A673 (cell line): ENCODE measurements around the gene PPP1R26. TPM values are rescaled to one million over a fixed set of nuclear protein-coding genes. Genes with fewer than 3 reads are reported as not detected.
"Not testable (repeated sequence)": the region's sequence is repeated elsewhere in the genome, so short reads cannot be mapped to it uniquely, and the experiment has no call there.

ENCODE experiments used
- BruUV-seq: library from RNA; stranded (reverse); fragments of 400-500 nt; replicated peaks from 2 replicates; lab custom pipeline; 2021; lab: Mats Ljungman, UMichigan
- CTCF ChIA-PET: fragments of 300-600 bp; sonication (Branson Sonifier 250); formaldehyde crosslinking; loops from one replicate; lab custom pipeline; 2022; ENCODE audit warnings: antibody characterized with exemption; lab: Charles Lee
- POLR2A ChIA-PET: fragments of 300-600 bp; sonication (Branson Sonifier 250); formaldehyde crosslinking; loops from one replicate; lab custom pipeline; 2022; ENCODE audit warnings: antibody characterized with exemption; ENCODE audit not compliant: low non-redundant PET; lab: Charles Lee
- DNase-seq: peaks from one replicate; pipeline ENCODE4 v3.0.0-alpha.2; 2015; ENCODE audit warnings: low spot score
- H3K27ac ChIP-seq: fragments of 200-600 bp; sonication (generic); 2 replicates; pipeline ENCODE4 v1.5.1; 2016; ENCODE audit warnings: mixed run types, low read depth, mild to moderate bottlenecking, mixed read lengths, antibody characterized with exemption, low read length; ENCODE audit not compliant: poor library complexity, severe bottlenecking
- H3K27me3 ChIP-seq: fragments of 200-600 bp; sonication (generic); replicated peaks from 2 replicates; pipeline ENCODE4 v1.6.1; 2017; ENCODE audit warnings: mixed run types, low read depth, mild to moderate bottlenecking, mixed read lengths, antibody characterized with exemption, low read length; ENCODE audit not compliant: insufficient read depth, poor library complexity
- H3K36me3 ChIP-seq: fragments of 200-600 bp; sonication (generic); 2 replicates; pipeline ENCODE4 v1.6.1; 2016; ENCODE audit warnings: mixed run types, mild to moderate bottlenecking, mixed read lengths, antibody characterized with exemption, low read length; ENCODE audit not compliant: insufficient read depth, poor library complexity, severe bottlenecking
- H3K4me1 ChIP-seq: fragments of 200-600 bp; sonication (generic); 2 replicates; pipeline ENCODE4 v1.6.1; 2017; ENCODE audit warnings: mixed run types, mild to moderate bottlenecking, mixed read lengths, antibody characterized with exemption, low read length; ENCODE audit not compliant: insufficient read depth, poor library complexity, severe bottlenecking
- H3K4me3 ChIP-seq: fragments of 200-600 bp; sonication (generic); 2 replicates; pipeline ENCODE4 v1.5.1; 2016; ENCODE audit warnings: low read depth, mixed run types, mild to moderate bottlenecking, mixed read lengths, low read length; ENCODE audit not compliant: poor library complexity, severe bottlenecking
- H3K9me3 ChIP-seq: fragments of 200-600 bp; sonication (generic); 2 replicates; pipeline ENCODE4 v1.6.1; 2016; ENCODE audit warnings: mixed run types, low read depth, mild to moderate bottlenecking, mixed read lengths, antibody characterized with exemption, low read length; ENCODE audit not compliant: poor library complexity, severe bottlenecking
- EZH2 ChIP-seq: fragments of 200-600 bp; sonication (generic); IDR thresholded peaks from 2 replicates; pipeline ENCODE4 v1.6.1; 2017; ENCODE audit warnings: borderline replicate concordance, low read depth, mild to moderate bottlenecking, mixed read lengths, antibody characterized with exemption, low read length; ENCODE audit not compliant: poor library complexity, severe bottlenecking
- intact Hi-C: fragments of 100-400 bp; cut with micrococcal nuclease; formaldehyde crosslinking; loops from one replicate; pipeline ENCODE4 v1.10.0; 2022; ENCODE audit not compliant: unreplicated experiment
- total RNA-seq: library from RNA; stranded (reverse); gene quantifications from 2 replicates; pipeline ENCODE4 v1.2.3, GENCODE V29; 2021
- TF ChIP-seq, protein P1 (sequence below): fragments of 300-800, 200-600 bp; sonication (generic); conservative IDR thresholded peaks from 2 replicates; pipeline ENCODE4 v1.5.1; 2017; ENCODE audit warnings: low read depth, mild to moderate bottlenecking, antibody characterized with exemption, low read length, moderate library complexity, mixed read lengths

PPP1R26 gene
- total RNA-seq, 1 experiment from 2014 or later: 7.4 TPM

DNA sequence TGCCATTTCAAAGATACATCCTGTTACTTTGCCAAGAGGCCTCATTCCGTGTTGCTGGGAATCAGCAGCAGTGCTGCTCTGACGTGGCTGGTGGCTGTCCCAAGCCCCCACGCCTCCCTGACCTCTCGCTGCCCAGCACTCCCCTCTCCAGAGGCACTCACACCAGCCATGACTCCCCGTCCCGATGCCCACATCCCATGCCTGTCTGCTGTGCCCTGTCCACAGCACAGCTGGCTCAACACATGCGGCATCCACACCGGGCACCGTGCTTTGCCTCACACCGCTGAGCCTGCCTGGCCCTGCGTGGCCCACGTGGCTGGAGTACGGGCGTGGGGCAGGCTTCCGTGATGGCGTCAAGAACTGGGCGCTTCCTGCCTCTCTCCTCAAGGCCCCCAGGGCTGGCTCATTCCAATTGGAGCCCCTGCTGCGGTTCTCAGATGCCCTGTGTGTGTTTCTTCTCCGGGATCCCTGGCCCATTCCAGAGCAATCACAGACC, 33.8 kb downstream of the PPP1R26 start:
- TF ChIP-seq, protein P1, sequence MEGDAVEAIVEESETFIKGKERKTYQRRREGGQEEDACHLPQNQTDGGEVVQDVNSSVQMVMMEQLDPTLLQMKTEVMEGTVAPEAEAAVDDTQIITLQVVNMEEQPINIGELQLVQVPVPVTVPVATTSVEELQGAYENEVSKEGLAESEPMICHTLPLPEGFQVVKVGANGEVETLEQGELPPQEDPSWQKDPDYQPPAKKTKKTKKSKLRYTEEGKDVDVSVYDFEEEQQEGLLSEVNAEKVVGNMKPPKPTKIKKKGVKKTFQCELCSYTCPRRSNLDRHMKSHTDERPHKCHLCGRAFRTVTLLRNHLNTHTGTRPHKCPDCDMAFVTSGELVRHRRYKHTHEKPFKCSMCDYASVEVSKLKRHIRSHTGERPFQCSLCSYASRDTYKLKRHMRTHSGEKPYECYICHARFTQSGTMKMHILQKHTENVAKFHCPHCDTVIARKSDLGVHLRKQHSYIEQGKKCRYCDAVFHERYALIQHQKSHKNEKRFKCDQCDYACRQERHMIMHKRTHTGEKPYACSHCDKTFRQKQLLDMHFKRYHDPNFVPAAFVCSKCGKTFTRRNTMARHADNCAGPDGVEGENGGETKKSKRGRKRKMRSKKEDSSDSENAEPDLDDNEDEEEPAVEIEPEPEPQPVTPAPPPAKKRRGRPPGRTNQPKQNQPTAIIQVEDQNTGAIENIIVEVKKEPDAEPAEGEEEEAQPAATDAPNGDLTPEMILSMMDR: no peak
- no peak for TF ChIP-seq EZH2
- Histone ChIP-seq H3K9me3 (no peaks in the 10 kb centered on the region), H3K36me3 (no peaks in the 10 kb centered on the region), H3K27me3 (no peaks in the 10 kb centered on the region), H3K27ac (no peak overlapping the region), H3K4me1 (no peaks in the 10 kb centered on the region), H3K4me3 (no peak overlapping the region)
- BruUV-seq: no TSS peak
- no peak for DNase-seq
- ChIA-PET POLR2A (no interaction called here), CTCF (no interaction called here)
- intact Hi-C loops: no loop called here

DNA sequence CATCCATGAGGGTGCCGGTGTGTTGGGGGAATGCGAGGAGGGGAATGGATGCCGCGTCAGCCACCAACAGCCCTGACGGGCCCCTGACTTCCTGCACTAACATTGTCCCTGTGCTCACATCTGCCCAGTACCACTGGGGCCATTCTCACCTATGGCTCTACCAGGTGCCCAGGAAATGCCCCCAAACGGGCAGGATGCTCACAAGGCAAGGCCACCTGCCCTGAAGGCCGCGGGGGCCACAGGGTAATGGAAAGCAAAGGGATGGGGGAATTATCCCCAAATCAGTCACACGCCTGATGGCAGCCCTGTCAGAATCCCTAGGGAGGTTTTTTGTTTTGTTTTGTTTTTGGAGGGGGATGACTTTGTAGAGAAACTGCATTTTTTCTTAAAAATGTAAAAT, 34.3 kb downstream of the PPP1R26 start:
- H3K4me3 ChIP-seq, H3K36me3 ChIP-seq, H3K27ac ChIP-seq, CTCF ChIA-PET, DNase-seq, intact Hi-C loops, BruUV-seq, H3K9me3 ChIP-seq, POLR2A ChIA-PET, H3K4me1 ChIP-seq, H3K27me3 ChIP-seq: not testable (repeated sequence)

DNA sequence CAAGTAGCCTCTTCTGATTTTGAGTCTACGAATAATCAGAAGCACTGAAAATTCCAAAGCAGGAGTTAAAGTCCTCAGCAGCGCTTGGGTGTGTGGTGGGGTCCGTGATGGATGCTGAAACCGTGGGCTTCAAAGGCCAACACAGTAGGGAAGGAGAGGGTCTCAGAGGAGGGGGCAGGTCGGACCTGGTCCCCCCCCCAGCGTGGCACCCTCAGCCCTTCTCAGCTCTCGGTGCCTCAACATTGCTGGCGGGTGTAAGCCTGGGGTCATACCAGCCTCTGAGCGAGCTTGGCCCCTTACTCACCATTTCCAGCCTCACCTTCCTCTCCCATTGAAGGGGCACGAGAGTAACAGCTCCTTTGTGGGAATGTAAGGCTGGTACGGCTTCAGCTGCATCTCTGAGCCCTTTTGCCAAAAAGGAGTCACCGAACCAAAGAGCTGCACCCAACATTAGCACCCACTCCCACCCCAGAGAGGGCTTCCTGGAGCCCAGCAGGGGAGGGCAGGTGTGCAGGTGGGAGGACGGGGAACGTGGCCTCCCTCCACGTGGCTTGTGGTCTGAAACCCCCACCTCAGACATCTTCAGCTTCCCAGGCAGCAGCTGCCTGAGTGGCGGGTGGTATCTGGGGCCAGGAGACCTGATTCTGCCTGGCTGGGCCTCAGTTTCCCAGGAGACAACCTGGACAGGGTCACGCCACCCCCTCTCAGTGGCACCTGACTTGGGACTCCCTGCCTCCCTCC, 34.9 kb downstream of the PPP1R26 start:
- Histone ChIP-seq H3K36me3 (no peaks in the 10 kb centered on the region), H3K27ac (no peak overlapping the region), H3K4me3 (no peak overlapping the region), H3K27me3 (no peaks in the 10 kb centered on the region), H3K4me1 (no peaks in the 10 kb centered on the region), H3K9me3 (no peaks in the 10 kb centered on the region)
- TF ChIP-seq, protein P1: no peak
- TF ChIP-seq EZH2: no peak
- BruUV-seq: no TSS peak
- no peak for DNase-seq
- ChIA-PET CTCF (no interaction called here), POLR2A (no interaction called here)
- intact Hi-C loops: no loop called here
